Astrocyte (in vitro differentiated cells and primary cell): ENCODE data around the gene ARHGAP32. TPM values are rescaled to one million over a fixed set of nuclear protein-coding genes. Genes with fewer than 3 reads are reported as not detected.

Experiments
- DNase-seq: peaks from one replicate; pipeline ENCODE4 v3.0.0-alpha.2; 2010; ENCODE audit warnings: low read depth
- FAIRE-seq: peaks from 2 replicates; lab custom pipeline; 2011; peaks lifted over from hg19 to GRCh38; lab: Jason Lieb, UNC
- H2AFZ ChIP-seq: 2 replicates; pipeline ENCODE4 v1.6.0; 2012; ENCODE audit warnings: low read depth, low read length, inconsistent platforms
- H3K27ac ChIP-seq: 2 replicates; pipeline ENCODE4 v1.5.1; 2011; ENCODE audit warnings: low read depth, low read length, inconsistent platforms
- H3K27me3 ChIP-seq: 2 replicates; pipeline ENCODE4 v1.6.0; 2011; ENCODE audit warnings: low read length, inconsistent platforms; ENCODE audit not compliant: insufficient read depth
- H3K36me3 ChIP-seq: 2 replicates; pipeline ENCODE4 v1.5.1; 2011; ENCODE audit warnings: low read length, inconsistent platforms; ENCODE audit not compliant: insufficient read depth
- H3K4me1 ChIP-seq: 2 replicates; pipeline ENCODE4 v1.5.1; 2011; ENCODE audit warnings: low read length, inconsistent platforms; ENCODE audit not compliant: insufficient read depth
- H3K4me2 ChIP-seq: 2 replicates; pipeline ENCODE4 v1.6.0; 2012; ENCODE audit warnings: low read length, inconsistent platforms
- H3K4me3 ChIP-seq: 2 replicates; pipeline ENCODE4 v1.5.1; 2011; ENCODE audit warnings: low read depth, mild to moderate bottlenecking, low read length, inconsistent platforms; ENCODE audit not compliant: insufficient read depth
- H3K79me2 ChIP-seq: 2 replicates; pipeline ENCODE4 v1.6.0; 2012; ENCODE audit warnings: mild to moderate bottlenecking, low read length, inconsistent platforms; ENCODE audit not compliant: insufficient read depth
- H3K9ac ChIP-seq: 2 replicates; pipeline ENCODE4 v1.6.0; 2012; ENCODE audit warnings: mild to moderate bottlenecking, low read length, inconsistent platforms
- H3K9me3 ChIP-seq: 2 replicates; pipeline ENCODE4 v1.5.1; 2012; ENCODE audit warnings: low read depth, mild to moderate bottlenecking, low read length, inconsistent platforms; ENCODE audit not compliant: insufficient read depth
- H4K20me1 ChIP-seq: 2 replicates; pipeline ENCODE4 v1.6.0; 2012; ENCODE audit warnings: low read length, inconsistent platforms; ENCODE audit not compliant: insufficient read depth
- H3K27ac Mint-ChIP-seq: one replicate; pipeline ENCODE4 v1.8.0; 2021; ENCODE audit warnings: mild to moderate bottlenecking, mixed read lengths; ENCODE audit not compliant: unreplicated experiment
- H3K27me3 Mint-ChIP-seq: one replicate; pipeline ENCODE4 v1.8.0; 2021; ENCODE audit warnings: low read depth, mixed read lengths; ENCODE audit not compliant: unreplicated experiment
- H3K36me3 Mint-ChIP-seq: one replicate; pipeline ENCODE4 v1.8.0; 2021; ENCODE audit warnings: low read depth, mixed read lengths; ENCODE audit not compliant: unreplicated experiment
- H3K4me1 Mint-ChIP-seq: one replicate; pipeline ENCODE4 v1.8.0; 2021; ENCODE audit warnings: low read depth, mixed read lengths; ENCODE audit not compliant: unreplicated experiment
- H3K4me3 Mint-ChIP-seq: one replicate; pipeline ENCODE4 v1.8.0; 2021; ENCODE audit warnings: mild to moderate bottlenecking, moderate library complexity, mixed read lengths; ENCODE audit not compliant: unreplicated experiment
- H3K9me3 Mint-ChIP-seq: one replicate; pipeline ENCODE4 v1.8.0; 2021; ENCODE audit warnings: mild to moderate bottlenecking, mixed read lengths; ENCODE audit not compliant: unreplicated experiment
- EZH2 ChIP-seq: IDR thresholded peaks from 2 replicates; pipeline ENCODE4 v1.6.1; 2012; ENCODE audit warnings: mild to moderate bottlenecking, low read length, inconsistent platforms; ENCODE audit not compliant: insufficient read depth
- total RNA-seq: library from RNA; stranded (reverse); gene quantifications from 2 replicates; pipeline ENCODE4 v1.2.1, GENCODE V29; 2021
- TF ChIP-seq, protein P1 (sequence below): IDR thresholded peaks from 2 replicates; pipeline ENCODE4 v1.5.1; 2011; ENCODE audit warnings: low read depth, mild to moderate bottlenecking, inconsistent platforms, low read length, moderate library complexity; ENCODE audit not compliant: insufficient read depth

The ARHGAP32 gene
- total RNA-seq, 1 donor from 2014 or later = 21.6 TPM

- no peak for FAIRE-seq
- no peak for DNase-seq
- no peaks in the 10 kb centered on the region for H3K4me1 Mint-ChIP-seq
Measured at GRCh38 chr11:128946648-128947047, 245.5 kb downstream of the ARHGAP32 start.

DNA sequence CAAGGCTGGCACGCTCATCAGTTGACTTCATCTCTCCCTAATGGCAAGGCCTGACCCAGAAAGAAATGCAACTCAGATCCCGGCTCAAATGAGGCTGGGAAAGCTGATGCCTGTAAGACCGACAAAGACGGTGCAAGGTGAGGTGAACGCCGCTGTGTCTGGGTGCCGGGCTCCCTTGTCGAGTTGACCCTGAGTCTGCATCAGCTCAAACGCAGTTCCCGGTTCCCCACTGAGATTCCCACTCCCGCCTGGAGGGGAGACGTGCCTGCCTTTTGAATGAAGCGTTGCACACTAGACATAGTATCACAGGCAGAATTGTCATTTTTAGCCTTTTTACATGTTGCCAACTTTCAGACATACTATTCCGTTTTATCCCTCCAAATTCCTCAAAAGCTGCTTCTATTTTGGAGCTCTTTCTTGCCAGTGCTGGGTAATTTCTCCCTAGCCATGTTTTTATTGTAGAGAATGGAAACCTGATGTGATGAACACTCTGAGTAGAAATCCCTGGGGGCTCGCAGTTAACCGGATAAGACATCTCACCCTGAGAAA, 248.6 kb downstream of the ARHGAP32 start:
- peaks cover 4% of the 10 kb centered on the region for H3K9me3 Mint-ChIP-seq
- peaks cover 9% of the 10 kb centered on the region for H3K4me1 Mint-ChIP-seq
- H3K4me3 Mint-ChIP-seq = no peak overlapping the region
- no peak overlapping the region for H3K9ac ChIP-seq
- no peaks in the 10 kb centered on the region for H3K9me3 ChIP-seq
- no peaks in the 10 kb centered on the region for H3K79me2 ChIP-seq
- H2AFZ ChIP-seq = no peak overlapping the region
- peaks cover 40% of the 10 kb centered on the region for H3K27me3 Mint-ChIP-seq
- DNase-seq (no peak), FAIRE-seq (no peak)
- no peak overlapping the region for H3K4me3 ChIP-seq
- no peak overlapping the region for H3K27ac Mint-ChIP-seq
- no peaks in the 10 kb centered on the region for H4K20me1 ChIP-seq
- no peaks in the 10 kb centered on the region for H3K36me3 ChIP-seq
- H3K27ac ChIP-seq = no peak overlapping the region
- peaks cover 10% of the 10 kb centered on the region for H3K27me3 ChIP-seq
- H3K4me1 ChIP-seq = no peaks in the 10 kb centered on the region
- no peaks in the 10 kb centered on the region for H3K36me3 Mint-ChIP-seq
- no peak for TF ChIP-seq EZH2
- TF ChIP-seq, protein P1, sequence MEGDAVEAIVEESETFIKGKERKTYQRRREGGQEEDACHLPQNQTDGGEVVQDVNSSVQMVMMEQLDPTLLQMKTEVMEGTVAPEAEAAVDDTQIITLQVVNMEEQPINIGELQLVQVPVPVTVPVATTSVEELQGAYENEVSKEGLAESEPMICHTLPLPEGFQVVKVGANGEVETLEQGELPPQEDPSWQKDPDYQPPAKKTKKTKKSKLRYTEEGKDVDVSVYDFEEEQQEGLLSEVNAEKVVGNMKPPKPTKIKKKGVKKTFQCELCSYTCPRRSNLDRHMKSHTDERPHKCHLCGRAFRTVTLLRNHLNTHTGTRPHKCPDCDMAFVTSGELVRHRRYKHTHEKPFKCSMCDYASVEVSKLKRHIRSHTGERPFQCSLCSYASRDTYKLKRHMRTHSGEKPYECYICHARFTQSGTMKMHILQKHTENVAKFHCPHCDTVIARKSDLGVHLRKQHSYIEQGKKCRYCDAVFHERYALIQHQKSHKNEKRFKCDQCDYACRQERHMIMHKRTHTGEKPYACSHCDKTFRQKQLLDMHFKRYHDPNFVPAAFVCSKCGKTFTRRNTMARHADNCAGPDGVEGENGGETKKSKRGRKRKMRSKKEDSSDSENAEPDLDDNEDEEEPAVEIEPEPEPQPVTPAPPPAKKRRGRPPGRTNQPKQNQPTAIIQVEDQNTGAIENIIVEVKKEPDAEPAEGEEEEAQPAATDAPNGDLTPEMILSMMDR = no peak
- H3K4me2 ChIP-seq = no peak overlapping the region

More at GRCh38 chr11:128946648-128947047, 245.5 kb downstream of the ARHGAP32 start:
- H3K9me3 ChIP-seq = no peaks in the 10 kb centered on the region
- Mint-ChIP-seq H3K27ac (no peak overlapping the region), H3K36me3 (no peaks in the 10 kb centered on the region), H3K9me3 (peaks cover 4% of the 10 kb centered on the region), H3K4me3 (no peak overlapping the region), H3K27me3 (peaks cover 29% of the 10 kb centered on the region)
- H2AFZ ChIP-seq = no peak overlapping the region
- peaks cover 6% of the 10 kb centered on the region for H3K27me3 ChIP-seq
- H3K4me2 ChIP-seq = no peak overlapping the region
- TF ChIP-seq EZH2 = no peak
- TF ChIP-seq, protein P1 = no peak
- no peaks in the 10 kb centered on the region for H3K79me2 ChIP-seq
- H3K4me3 ChIP-seq = no peak overlapping the region
- no peaks in the 10 kb centered on the region for H4K20me1 ChIP-seq
- H3K27ac ChIP-seq = no peak overlapping the region
- H3K36me3 ChIP-seq = no peaks in the 10 kb centered on the region
- H3K9ac ChIP-seq = no peak overlapping the region
- H3K4me1 ChIP-seq = no peaks in the 10 kb centered on the region

DNA sequence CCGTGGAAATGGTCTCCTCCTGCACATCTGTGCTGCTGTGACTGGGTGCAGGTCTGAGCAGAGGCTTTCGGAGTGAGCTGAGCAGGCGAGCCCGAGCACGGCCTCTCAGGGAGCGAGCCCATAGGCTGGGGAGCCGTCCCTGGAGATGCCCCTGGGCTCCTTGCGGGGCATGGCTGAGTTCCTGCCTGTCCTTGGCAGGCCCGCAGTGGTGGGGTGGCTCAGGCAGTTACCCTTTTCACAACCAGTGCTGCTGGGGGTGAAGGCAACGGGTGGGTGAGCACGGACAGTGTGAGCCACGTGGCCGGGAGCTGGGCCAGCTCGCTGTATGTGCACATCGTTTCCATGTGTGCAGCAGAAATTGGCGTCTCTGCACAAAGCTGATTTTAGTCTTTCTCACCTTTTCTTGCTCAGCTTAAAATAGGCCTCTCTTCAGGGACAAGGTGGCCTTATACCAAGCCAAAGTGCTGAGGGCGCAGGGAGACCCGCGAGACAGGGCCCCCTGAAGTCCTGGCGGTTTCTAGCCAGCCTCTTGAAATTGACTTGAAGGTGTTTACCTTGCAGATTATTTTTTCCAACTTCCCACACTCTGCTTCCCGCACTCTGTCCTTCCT, 249.2 kb downstream of the ARHGAP32 start, which contains the start of gene TP53AIP1:
Gene TP53AIP1 (minus strand): TSS at position 55 of the 611 bp plus-strand sequence. CDS start 5,053 bp downstream, outside the sequence.
- Mint-ChIP-seq H3K9me3 (peaks cover 4% of the 10 kb centered on the region), H3K27ac (no peak within 1 kb of the TSS), H3K36me3 (no peaks in the 10 kb centered on the region), H3K4me3 (no peak within 1 kb of the TSS), H3K27me3 (peaks cover 37% of the 10 kb centered on the region), H3K4me1 (peaks cover 9% of the 10 kb centered on the region)
- no peak within 1 kb of the TSS for H3K27ac ChIP-seq
- no peak within 1 kb of the TSS for H2AFZ ChIP-seq
- no peak within 1 kb of the TSS for H3K9ac ChIP-seq
- no peak for TF ChIP-seq EZH2
- TF ChIP-seq, protein P1 = no peak
- no peaks in the 10 kb centered on the region for H3K9me3 ChIP-seq
- no peaks in the 10 kb centered on the region for H3K36me3 ChIP-seq
- DNase-seq (no peak), FAIRE-seq (no peak)
- H4K20me1 ChIP-seq = no peaks in the 10 kb centered on the region
- no peaks in the 10 kb centered on the region for H3K79me2 ChIP-seq
- H3K27me3 ChIP-seq = peaks cover 10% of the 10 kb centered on the region
- no peak within 1 kb of the TSS for H3K4me2 ChIP-seq
- H3K4me1 ChIP-seq = no peaks in the 10 kb centered on the region
- H3K4me3 ChIP-seq = no peak within 1 kb of the TSS
